ENCODE data around the gene MAGOH. TPM values are rescaled to one million over a fixed set of nuclear protein-coding genes. Genes with fewer than 3 reads are reported as not detected.

MAGOH gene
- total RNA-seq, 1 donor from 2014 or later: 27.2 TPM

DNA sequence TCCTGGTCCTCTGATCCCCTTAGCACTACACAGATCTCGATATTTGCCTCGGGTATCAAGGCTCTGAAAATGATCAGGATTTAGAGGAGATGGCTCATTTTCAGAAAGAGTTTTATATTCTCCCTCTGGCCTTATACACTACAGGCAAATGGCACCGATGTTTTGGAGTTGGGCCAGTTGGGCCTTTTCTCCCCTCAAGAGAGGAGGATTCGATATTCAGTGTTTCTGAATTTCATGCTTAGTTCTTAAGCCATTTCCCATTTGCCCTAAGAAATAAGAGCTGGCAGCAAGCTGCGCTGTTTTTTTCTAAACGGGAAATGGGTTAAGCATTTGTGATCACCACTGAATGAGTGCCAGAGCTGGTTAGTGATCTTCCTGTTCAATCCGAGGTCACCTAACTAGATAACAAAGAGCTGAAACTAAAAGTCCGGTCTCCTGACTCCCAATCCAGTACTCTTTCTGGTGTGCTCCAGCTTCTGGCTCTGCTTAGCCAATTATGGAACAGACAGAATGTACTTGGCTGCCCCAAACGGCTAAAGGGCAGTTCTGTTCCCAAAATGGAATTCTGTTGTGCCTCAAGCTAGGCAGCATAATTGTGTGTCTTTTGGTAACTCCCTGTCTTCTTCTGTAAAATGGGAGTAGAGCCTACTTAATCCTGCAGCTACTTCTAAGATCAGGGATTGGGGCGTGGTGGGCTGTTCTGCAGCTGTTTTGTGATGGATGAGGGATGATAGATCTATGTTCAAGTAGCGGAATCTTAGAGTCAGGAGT lies 42.9 kb downstream of the MAGOH start:
- peak overlapping the region; percentile 97 for H3K4me3 Mint-ChIP-seq (ENCODE audit: unreplicated experiment)
- TF ChIP-seq, protein P1, sequence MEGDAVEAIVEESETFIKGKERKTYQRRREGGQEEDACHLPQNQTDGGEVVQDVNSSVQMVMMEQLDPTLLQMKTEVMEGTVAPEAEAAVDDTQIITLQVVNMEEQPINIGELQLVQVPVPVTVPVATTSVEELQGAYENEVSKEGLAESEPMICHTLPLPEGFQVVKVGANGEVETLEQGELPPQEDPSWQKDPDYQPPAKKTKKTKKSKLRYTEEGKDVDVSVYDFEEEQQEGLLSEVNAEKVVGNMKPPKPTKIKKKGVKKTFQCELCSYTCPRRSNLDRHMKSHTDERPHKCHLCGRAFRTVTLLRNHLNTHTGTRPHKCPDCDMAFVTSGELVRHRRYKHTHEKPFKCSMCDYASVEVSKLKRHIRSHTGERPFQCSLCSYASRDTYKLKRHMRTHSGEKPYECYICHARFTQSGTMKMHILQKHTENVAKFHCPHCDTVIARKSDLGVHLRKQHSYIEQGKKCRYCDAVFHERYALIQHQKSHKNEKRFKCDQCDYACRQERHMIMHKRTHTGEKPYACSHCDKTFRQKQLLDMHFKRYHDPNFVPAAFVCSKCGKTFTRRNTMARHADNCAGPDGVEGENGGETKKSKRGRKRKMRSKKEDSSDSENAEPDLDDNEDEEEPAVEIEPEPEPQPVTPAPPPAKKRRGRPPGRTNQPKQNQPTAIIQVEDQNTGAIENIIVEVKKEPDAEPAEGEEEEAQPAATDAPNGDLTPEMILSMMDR (IDR thresholded peaks at IDR 0.05): no peak
- H3K27me3 Mint-ChIP-seq (ENCODE audit: low read depth): no peaks in the 10 kb centered on the region
- H3K4me1 Mint-ChIP-seq (ENCODE audit: low read depth): peaks cover 23% of the 10 kb centered on the region
- no peak overlapping the region for H3K27ac Mint-ChIP-seq (ENCODE audit: unreplicated experiment)
- no peaks in the 10 kb centered on the region for H3K9me3 Mint-ChIP-seq (ENCODE audit: low read depth)
- H3K36me3 Mint-ChIP-seq (ENCODE audit: low read depth): no peaks in the 10 kb centered on the region
- no peak for DNase-seq (ENCODE audit: low spot score)

GRCh38 chr1:53190210-53190611 lies 48.1 kb downstream of the MAGOH start:
- DNase-seq (ENCODE audit: low spot score): no peak
- H3K27ac Mint-ChIP-seq (ENCODE audit: unreplicated experiment): no peak overlapping the region
- H3K9me3 Mint-ChIP-seq (ENCODE audit: low read depth): no peaks in the 10 kb centered on the region
- no peak overlapping the region for H3K4me3 Mint-ChIP-seq (ENCODE audit: unreplicated experiment)
- no peaks in the 10 kb centered on the region for H3K4me1 Mint-ChIP-seq (ENCODE audit: low read depth)
- TF ChIP-seq, protein P1 (IDR thresholded peaks at IDR 0.05): peak; percentile 47
- no peaks in the 10 kb centered on the region for H3K36me3 Mint-ChIP-seq (ENCODE audit: low read depth)
- no peaks in the 10 kb centered on the region for H3K27me3 Mint-ChIP-seq (ENCODE audit: low read depth)

- Mint-ChIP-seq H3K36me3 (ENCODE audit: low read depth) (no peaks in the 10 kb centered on the region), H3K27ac (ENCODE audit: unreplicated experiment) (no peak overlapping the region), H3K9me3 (ENCODE audit: low read depth) (no peaks in the 10 kb centered on the region), H3K4me3 (ENCODE audit: unreplicated experiment) (no peak overlapping the region), H3K27me3 (ENCODE audit: low read depth) (no peaks in the 10 kb centered on the region), H3K4me1 (ENCODE audit: low read depth) (no peaks in the 10 kb centered on the region)
- TF ChIP-seq, protein P1 (IDR thresholded peaks at IDR 0.05): no peak
- DNase-seq (ENCODE audit: low spot score): no peak
Observed at GRCh38 chr1:53189061-53189460, 49.3 kb downstream of the MAGOH start.

- no peak for DNase-seq (ENCODE audit: low spot score)
- H3K4me3 Mint-ChIP-seq (ENCODE audit: unreplicated experiment): no peak overlapping the region
- TF ChIP-seq, protein P1 (IDR thresholded peaks at IDR 0.05): no peak
- H3K27ac Mint-ChIP-seq (ENCODE audit: unreplicated experiment): no peak overlapping the region
- no peaks in the 10 kb centered on the region for H3K36me3 Mint-ChIP-seq (ENCODE audit: low read depth)
- no peaks in the 10 kb centered on the region for H3K27me3 Mint-ChIP-seq (ENCODE audit: low read depth)
- H3K4me1 Mint-ChIP-seq (ENCODE audit: low read depth): no peaks in the 10 kb centered on the region
- no peaks in the 10 kb centered on the region for H3K9me3 Mint-ChIP-seq (ENCODE audit: low read depth)
Observed at GRCh38 chr1:53188099-53188498, 50.2 kb downstream of the MAGOH start.

DNA sequence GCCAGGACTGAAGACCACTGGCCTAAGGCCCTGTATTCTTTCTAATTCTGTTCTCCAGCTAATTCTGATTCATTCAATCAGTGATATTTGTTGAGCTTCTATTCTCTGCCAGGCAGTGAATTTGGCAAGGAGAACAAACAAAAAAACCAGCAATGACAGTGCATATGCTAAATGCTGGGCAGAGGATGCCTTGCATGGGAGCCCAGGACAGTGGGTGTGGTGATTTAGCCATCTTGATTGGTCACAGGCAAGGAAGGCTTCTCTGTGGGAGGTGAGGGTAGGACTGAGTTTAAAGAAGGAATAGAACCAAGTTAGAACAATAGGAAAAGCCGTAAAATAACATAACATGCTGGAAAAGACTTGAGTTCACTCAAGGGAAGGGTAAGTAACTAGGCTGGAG lies 50.9 kb downstream of the MAGOH start:
- H3K4me3 Mint-ChIP-seq (ENCODE audit: unreplicated experiment): no peak overlapping the region
- no peaks in the 10 kb centered on the region for H3K36me3 Mint-ChIP-seq (ENCODE audit: low read depth)
- TF ChIP-seq, protein P1 (IDR thresholded peaks at IDR 0.05): no peak
- DNase-seq (ENCODE audit: low spot score): no peak
- H3K9me3 Mint-ChIP-seq (ENCODE audit: low read depth): no peaks in the 10 kb centered on the region
- H3K4me1 Mint-ChIP-seq (ENCODE audit: low read depth): no peaks in the 10 kb centered on the region
- H3K27ac Mint-ChIP-seq (ENCODE audit: unreplicated experiment): no peak overlapping the region
- H3K27me3 Mint-ChIP-seq (ENCODE audit: low read depth): no peaks in the 10 kb centered on the region
